ENCODE measurements around the gene CCPG1. TPM values are rescaled to one million over a fixed set of nuclear protein-coding genes. Genes with fewer than 3 reads are reported as not detected.
A peak's percentile ranks its signal among the peaks of the same experiment; 100 is the strongest.
"Not testable (repeated sequence)": the region's sequence is repeated elsewhere in the genome, so short reads cannot be mapped to it uniquely, and the experiment has no call there.

Gene CCPG1
- total RNA-seq, 1 donor from 2014 or later: 12.5 TPM

DNA sequence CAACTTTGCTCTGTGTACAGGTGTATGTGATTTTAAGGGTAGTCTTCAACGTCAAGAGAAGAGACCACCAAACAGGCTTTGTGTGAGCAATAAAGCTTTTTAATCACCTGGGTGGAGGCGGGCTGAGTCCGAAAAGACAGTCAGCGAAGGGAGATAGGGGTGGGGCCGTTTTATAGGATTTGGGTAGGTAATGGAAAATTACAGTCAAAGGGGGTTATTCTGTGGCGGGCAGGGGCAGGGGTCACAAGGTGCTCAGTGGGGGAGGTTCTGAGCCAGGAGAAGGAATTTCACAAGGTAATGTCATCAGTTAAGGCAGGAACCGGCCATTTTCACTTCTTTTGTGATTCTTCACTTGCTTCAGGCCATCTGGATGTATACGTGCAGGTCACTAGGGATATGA lies 9.5 kb upstream of the CCPG1 start:
- H3K36me3 ChIP-seq (ENCODE audit: control insufficient read depth in 3 of 3, insufficient read depth in 3 of 3, low read length in 3 of 3); H3K27ac ChIP-seq (ENCODE audit: low read depth, low read length); H3K4me1 ChIP-seq (ENCODE audit: control insufficient read depth in 3 of 3, insufficient read depth in 3 of 3, low read length in 3 of 3); H3K4me3 ChIP-seq (ENCODE audit: low read length in 3 of 3); H3K27me3 ChIP-seq (ENCODE audit: control insufficient read depth in 3 of 3, insufficient read depth in 3 of 3, low read length in 3 of 3); H3K9me3 ChIP-seq (ENCODE audit: control insufficient read depth in 3 of 3, low read length in 3 of 3); H3K9ac ChIP-seq (ENCODE audit: low read depth in 1 of 3, low read length in 3 of 3): not testable (repeated sequence)

DNA sequence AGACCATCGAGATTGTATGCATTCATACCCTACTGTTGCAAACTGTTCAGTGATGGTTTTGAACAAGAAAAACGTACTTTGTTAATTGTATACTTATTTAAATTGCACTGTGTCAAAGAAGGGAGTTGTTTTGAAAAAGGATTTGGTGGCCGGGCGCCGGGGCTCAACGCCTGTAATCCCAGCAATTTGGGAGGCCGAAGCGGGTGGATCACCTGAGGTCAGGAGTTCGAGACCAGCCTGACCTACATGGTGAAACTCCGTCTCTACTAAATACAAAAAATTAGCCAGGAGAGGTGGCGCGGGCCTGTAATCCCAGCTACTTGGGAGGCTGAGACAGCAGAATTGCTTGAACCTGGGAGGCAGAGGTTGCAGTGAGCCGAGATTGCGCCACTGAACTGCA lies 817 bp upstream of the CCPG1 start:
- not testable (repeated sequence) for H3K4me1 ChIP-seq (ENCODE audit: control insufficient read depth in 3 of 3, insufficient read depth in 3 of 3, low read length in 3 of 3); H3K9me3 ChIP-seq (ENCODE audit: control insufficient read depth in 3 of 3, low read length in 3 of 3); H3K27me3 ChIP-seq (ENCODE audit: control insufficient read depth in 3 of 3, insufficient read depth in 3 of 3, low read length in 3 of 3); H3K36me3 ChIP-seq (ENCODE audit: control insufficient read depth in 3 of 3, insufficient read depth in 3 of 3, low read length in 3 of 3)
- Histone ChIP-seq H3K9ac (ENCODE audit: low read depth in 1 of 3, low read length in 3 of 3) (peak overlapping the region; percentile 73 to 99 (median 94)), H3K27ac (ENCODE audit: low read depth, low read length) (peak overlapping the region; percentile 91), H3K4me3 (ENCODE audit: low read length in 3 of 3) (peak overlapping the region; percentile 84 to 99 (median 97))

DNA sequence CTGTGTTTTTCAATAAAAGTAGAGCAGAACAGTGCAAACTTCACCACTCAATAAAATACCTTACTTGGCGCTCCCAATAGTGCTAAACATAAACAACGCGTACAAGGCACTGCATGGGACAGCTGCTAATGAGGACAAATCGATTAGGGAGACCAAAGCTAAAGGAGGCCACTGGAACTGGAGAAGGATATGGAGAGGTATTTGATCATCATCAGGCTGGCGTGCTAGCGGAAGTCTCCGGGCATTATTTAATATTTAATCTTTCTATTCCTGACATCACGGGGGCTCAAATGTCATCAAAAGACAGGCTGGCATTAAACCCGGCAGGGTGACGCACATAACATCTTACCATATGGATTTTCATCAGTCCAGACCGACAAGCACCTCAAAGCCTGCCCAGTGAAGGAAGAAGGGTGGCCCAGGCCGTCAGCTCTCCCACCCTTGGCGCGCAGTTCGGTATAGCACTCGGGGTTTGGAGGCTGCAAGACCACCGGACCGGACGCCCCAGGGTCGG lies 604 bp downstream of the CCPG1 start:
- no peaks in the 10 kb centered on the region for H3K27me3 ChIP-seq (ENCODE audit: control insufficient read depth in 3 of 3, insufficient read depth in 3 of 3, low read length in 3 of 3)
- peak overlapping the region; percentile 84 to 99 (median 97) for H3K4me3 ChIP-seq (ENCODE audit: low read length in 3 of 3)
- H3K27ac ChIP-seq (ENCODE audit: low read depth, low read length): peak overlapping the region; percentile 91
- H3K36me3 ChIP-seq (ENCODE audit: control insufficient read depth in 3 of 3, insufficient read depth in 3 of 3, low read length in 3 of 3): peaks cover 0 to 2% (median 0%) of the 10 kb centered on the region in 3 donors
- H3K9me3 ChIP-seq (ENCODE audit: control insufficient read depth in 3 of 3, low read length in 3 of 3): no peaks in the 10 kb centered on the region
- H3K9ac ChIP-seq (ENCODE audit: low read depth in 1 of 3, low read length in 3 of 3): peak overlapping the region; percentile 94 to 99 (median 98)
- H3K4me1 ChIP-seq (ENCODE audit: control insufficient read depth in 3 of 3, insufficient read depth in 3 of 3, low read length in 3 of 3): peaks cover 12 to 15% (median 14%) of the 10 kb centered on the region in 3 donors

DNA sequence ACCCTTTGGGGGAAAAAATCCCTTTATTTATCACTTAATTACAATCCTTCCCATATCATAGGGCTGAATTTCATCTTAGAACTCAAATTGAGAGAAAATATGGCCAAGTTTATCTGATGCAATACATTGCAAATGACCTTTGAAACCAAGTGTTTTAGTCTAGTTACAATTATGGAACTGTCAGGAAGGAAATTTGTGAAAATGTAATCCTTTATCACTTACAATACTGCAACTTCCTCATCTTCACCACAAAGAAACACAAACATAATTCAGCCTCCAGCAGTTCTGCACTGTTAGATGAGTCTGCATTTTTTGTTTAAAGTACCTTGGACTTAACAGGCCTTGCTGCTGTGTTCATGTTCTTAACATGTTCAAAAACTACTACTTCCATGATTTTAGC lies 4.6 kb downstream of the CCPG1 start:
- Histone ChIP-seq H3K4me1 (ENCODE audit: control insufficient read depth in 3 of 3, insufficient read depth in 3 of 3, low read length in 3 of 3) (peaks cover 8 to 12% (median 10%) of the 10 kb centered on the region in 3 donors), H3K4me3 (ENCODE audit: low read length in 3 of 3) (peak overlapping the region in 1 of 3 donors; percentile 21), H3K27me3 (ENCODE audit: control insufficient read depth in 3 of 3, insufficient read depth in 3 of 3, low read length in 3 of 3) (no peaks in the 10 kb centered on the region), H3K36me3 (ENCODE audit: control insufficient read depth in 3 of 3, insufficient read depth in 3 of 3, low read length in 3 of 3) (peaks cover 0 to 2% (median 0%) of the 10 kb centered on the region in 3 donors), H3K9ac (ENCODE audit: low read depth in 1 of 3, low read length in 3 of 3) (peak overlapping the region in 2 of 3 donors; percentile 11 to 25), H3K9me3 (ENCODE audit: control insufficient read depth in 3 of 3, low read length in 3 of 3) (no peaks in the 10 kb centered on the region), H3K27ac (ENCODE audit: low read depth, low read length) (peak overlapping the region; percentile 68)

DNA sequence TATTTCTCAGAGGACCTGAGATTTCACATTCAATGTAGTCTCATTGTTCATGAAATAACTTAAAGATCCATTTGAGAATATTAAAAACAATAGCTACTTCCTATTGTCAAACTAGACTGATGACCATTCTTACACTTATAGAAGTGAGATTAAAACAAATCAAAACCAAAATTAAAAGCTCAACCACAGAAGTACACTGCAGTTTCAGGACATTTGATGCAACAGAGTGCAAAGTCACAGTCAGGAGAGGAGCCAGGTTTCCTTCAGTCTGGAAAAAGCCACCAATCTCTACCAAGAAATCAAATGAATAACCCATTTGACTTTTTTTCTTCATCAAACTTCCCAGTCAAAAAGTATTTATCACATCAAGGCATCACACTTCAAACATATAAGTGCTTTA lies 5.5 kb downstream of the CCPG1 start:
- no peaks in the 10 kb centered on the region for H3K27me3 ChIP-seq (ENCODE audit: control insufficient read depth in 3 of 3, insufficient read depth in 3 of 3, low read length in 3 of 3)
- H3K4me1 ChIP-seq (ENCODE audit: control insufficient read depth in 3 of 3, insufficient read depth in 3 of 3, low read length in 3 of 3): peaks cover 8 to 10% (median 8%) of the 10 kb centered on the region in 3 donors
- H3K9me3 ChIP-seq (ENCODE audit: control insufficient read depth in 3 of 3, low read length in 3 of 3): no peaks in the 10 kb centered on the region
- no peak overlapping the region for H3K4me3 ChIP-seq (ENCODE audit: low read length in 3 of 3)
- no peak overlapping the region for H3K9ac ChIP-seq (ENCODE audit: low read depth in 1 of 3, low read length in 3 of 3)
- peaks cover 0 to under 1% (median 0%) of the 10 kb centered on the region in 3 donors for H3K36me3 ChIP-seq (ENCODE audit: control insufficient read depth in 3 of 3, insufficient read depth in 3 of 3, low read length in 3 of 3)
- peak overlapping the region; percentile 68 for H3K27ac ChIP-seq (ENCODE audit: low read depth, low read length)

DNA sequence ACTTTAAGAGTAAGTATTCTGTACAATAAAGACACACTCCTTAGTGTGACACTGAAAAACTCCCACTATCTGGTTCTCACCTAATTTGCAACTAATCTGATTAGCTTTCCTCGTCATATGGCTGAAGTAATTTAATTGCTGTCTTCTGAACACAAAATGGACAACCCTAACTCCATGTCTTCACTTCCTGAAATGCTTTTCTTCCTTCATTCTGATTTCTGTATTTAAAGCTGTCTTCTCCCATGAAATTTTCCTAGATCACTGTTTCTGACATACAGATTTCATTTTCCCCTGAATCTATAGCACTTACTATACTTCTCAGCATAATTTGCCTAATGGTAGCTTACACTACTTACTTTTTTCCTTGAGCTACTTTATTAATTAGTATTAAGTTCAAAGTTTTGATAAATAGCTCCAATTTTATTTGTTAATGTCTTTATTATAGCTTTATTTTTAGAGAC lies 6.3 kb downstream of the CCPG1 start:
- Histone ChIP-seq H3K27ac (ENCODE audit: low read depth, low read length) (peak overlapping the region; percentile 68), H3K4me1 (ENCODE audit: control insufficient read depth in 3 of 3, insufficient read depth in 3 of 3, low read length in 3 of 3) (peaks cover 6 to 8% (median 7%) of the 10 kb centered on the region in 3 donors), H3K36me3 (ENCODE audit: control insufficient read depth in 3 of 3, insufficient read depth in 3 of 3, low read length in 3 of 3) (no peaks in the 10 kb centered on the region), H3K4me3 (ENCODE audit: low read length in 3 of 3) (no peak overlapping the region), H3K9me3 (ENCODE audit: control insufficient read depth in 3 of 3, low read length in 3 of 3) (no peaks in the 10 kb centered on the region), H3K9ac (ENCODE audit: low read depth in 1 of 3, low read length in 3 of 3) (no peak overlapping the region), H3K27me3 (ENCODE audit: control insufficient read depth in 3 of 3, insufficient read depth in 3 of 3, low read length in 3 of 3) (no peaks in the 10 kb centered on the region)

DNA sequence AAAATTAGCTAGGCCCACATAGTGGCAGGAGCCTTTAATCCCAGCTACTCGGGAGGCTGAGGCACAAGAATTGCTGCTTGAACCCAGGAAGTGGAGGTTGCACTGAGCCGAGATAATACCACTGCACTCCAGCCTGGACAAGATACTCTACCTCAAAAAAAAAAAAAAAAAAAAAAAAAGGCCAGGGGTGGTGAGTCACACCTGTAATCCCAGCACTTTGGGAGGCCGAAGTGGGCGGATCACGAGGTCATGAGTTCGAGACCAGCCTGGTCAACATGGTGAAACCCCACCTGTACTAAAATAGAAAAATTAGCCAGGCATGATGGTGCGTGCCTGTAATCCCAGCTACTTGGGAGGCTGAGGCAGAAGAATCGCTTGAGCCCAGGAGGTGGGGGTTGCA lies 8.1 kb downstream of the CCPG1 start:
- not testable (repeated sequence) for H3K4me3 ChIP-seq (ENCODE audit: low read length in 3 of 3); H3K27ac ChIP-seq (ENCODE audit: low read depth, low read length); H3K36me3 ChIP-seq (ENCODE audit: control insufficient read depth in 3 of 3, insufficient read depth in 3 of 3, low read length in 3 of 3); H3K9ac ChIP-seq (ENCODE audit: low read depth in 1 of 3, low read length in 3 of 3); H3K9me3 ChIP-seq (ENCODE audit: control insufficient read depth in 3 of 3, low read length in 3 of 3); H3K27me3 ChIP-seq (ENCODE audit: control insufficient read depth in 3 of 3, insufficient read depth in 3 of 3, low read length in 3 of 3); H3K4me1 ChIP-seq (ENCODE audit: control insufficient read depth in 3 of 3, insufficient read depth in 3 of 3, low read length in 3 of 3)

DNA sequence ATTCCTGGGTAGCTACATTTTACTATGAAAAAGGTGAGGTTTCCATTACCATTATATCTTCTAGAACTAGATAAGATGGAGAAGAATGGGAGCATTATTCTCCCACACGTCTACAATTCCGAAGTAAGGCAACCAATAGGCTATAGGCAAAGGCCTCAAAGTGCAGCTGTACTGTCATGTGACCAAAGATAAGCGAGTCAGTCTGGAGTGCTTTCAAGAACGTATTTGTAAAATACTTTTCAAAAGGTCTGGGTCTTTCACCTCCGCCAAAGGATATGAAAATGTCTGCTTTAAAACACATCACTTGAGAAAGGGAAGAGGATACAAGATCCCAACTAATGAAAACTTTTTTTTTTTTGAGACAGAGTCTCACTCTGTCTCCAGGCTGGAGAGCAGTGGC lies 9.9 kb downstream of the CCPG1 start:
- Histone ChIP-seq H3K9ac (ENCODE audit: low read depth in 1 of 3, low read length in 3 of 3) (no peak overlapping the region), H3K9me3 (ENCODE audit: control insufficient read depth in 3 of 3, low read length in 3 of 3) (no peaks in the 10 kb centered on the region), H3K27ac (ENCODE audit: low read depth, low read length) (no peak overlapping the region), H3K4me1 (ENCODE audit: control insufficient read depth in 3 of 3, insufficient read depth in 3 of 3, low read length in 3 of 3) (peaks cover 3 to 10% (median 4%) of the 10 kb centered on the region in 3 donors), H3K4me3 (ENCODE audit: low read length in 3 of 3) (no peak overlapping the region), H3K27me3 (ENCODE audit: control insufficient read depth in 3 of 3, insufficient read depth in 3 of 3, low read length in 3 of 3) (no peaks in the 10 kb centered on the region), H3K36me3 (ENCODE audit: control insufficient read depth in 3 of 3, insufficient read depth in 3 of 3, low read length in 3 of 3) (peaks cover 0 to 3% (median 0%) of the 10 kb centered on the region in 3 donors)

DNA sequence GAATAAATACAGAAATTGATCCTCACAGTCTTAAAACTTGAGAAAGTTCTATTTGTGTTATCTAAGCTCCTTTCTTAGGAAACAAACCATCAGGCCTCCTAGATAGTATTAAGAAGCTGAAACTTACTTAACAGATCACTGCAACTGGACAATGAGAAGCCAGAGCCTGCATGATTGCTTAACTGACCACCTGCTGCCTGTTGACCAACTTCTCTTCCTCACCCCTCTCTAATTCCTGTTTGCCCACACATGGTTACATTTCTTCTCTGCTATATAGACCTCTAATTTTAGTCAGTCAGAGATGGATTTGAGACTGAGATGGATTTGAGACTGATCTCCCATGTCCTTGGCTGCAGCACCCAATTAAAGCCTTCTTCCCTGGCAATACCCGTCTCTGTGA lies 13.5 kb downstream of the CCPG1 start:
- H3K27me3 ChIP-seq (ENCODE audit: control insufficient read depth in 3 of 3, insufficient read depth in 3 of 3, low read length in 3 of 3): no peaks in the 10 kb centered on the region
- H3K4me1 ChIP-seq (ENCODE audit: control insufficient read depth in 3 of 3, insufficient read depth in 3 of 3, low read length in 3 of 3): peaks cover 0 to 10% (median 3%) of the 10 kb centered on the region in 3 donors
- H3K27ac ChIP-seq (ENCODE audit: low read depth, low read length): peak overlapping the region; percentile 59
- H3K9me3 ChIP-seq (ENCODE audit: control insufficient read depth in 3 of 3, low read length in 3 of 3): no peaks in the 10 kb centered on the region
- H3K36me3 ChIP-seq (ENCODE audit: control insufficient read depth in 3 of 3, insufficient read depth in 3 of 3, low read length in 3 of 3): peaks cover 0 to 3% (median 0%) of the 10 kb centered on the region in 3 donors
- H3K4me3 ChIP-seq (ENCODE audit: low read length in 3 of 3): no peak overlapping the region
- no peak overlapping the region for H3K9ac ChIP-seq (ENCODE audit: low read depth in 1 of 3, low read length in 3 of 3)

DNA sequence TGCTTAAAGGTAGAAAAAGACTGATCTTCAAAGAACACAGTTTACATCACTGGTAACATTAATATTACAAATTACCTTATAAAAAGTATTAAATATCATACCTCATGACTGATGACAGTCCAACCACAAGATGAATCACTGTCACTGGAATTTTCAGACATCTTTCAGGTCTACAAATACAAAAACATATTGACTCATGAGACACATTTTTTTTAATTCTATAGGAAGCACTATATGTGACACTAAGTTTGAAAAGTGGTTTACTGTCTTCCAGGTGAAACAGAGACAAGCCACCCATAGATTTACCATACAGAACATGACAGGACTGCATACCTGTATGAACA lies 18.9 kb downstream of the CCPG1 start:
- no peaks in the 10 kb centered on the region for H3K9me3 ChIP-seq (ENCODE audit: control insufficient read depth in 3 of 3, low read length in 3 of 3)

More for the DNA sequence above, 18.9 kb downstream of the CCPG1 start:
- Histone ChIP-seq H3K27me3 (ENCODE audit: control insufficient read depth in 3 of 3, insufficient read depth in 3 of 3, low read length in 3 of 3) (no peaks in the 10 kb centered on the region), H3K4me3 (ENCODE audit: low read length in 3 of 3) (no peak overlapping the region), H3K4me1 (ENCODE audit: control insufficient read depth in 3 of 3, insufficient read depth in 3 of 3, low read length in 3 of 3) (peaks cover 0 to 9% (median 0%) of the 10 kb centered on the region in 3 donors), H3K9ac (ENCODE audit: low read depth in 1 of 3, low read length in 3 of 3) (no peak overlapping the region), H3K36me3 (ENCODE audit: control insufficient read depth in 3 of 3, insufficient read depth in 3 of 3, low read length in 3 of 3) (peaks cover 2 to 16% (median 7%) of the 10 kb centered on the region in 3 donors), H3K27ac (ENCODE audit: low read depth, low read length) (no peak overlapping the region)
